Heart left ventricle (tissue), 16 donors: Measurements from ENCODE around the gene RBM14. TPM values are rescaled to one million over a fixed set of nuclear protein-coding genes. Genes with fewer than 3 reads are reported as not detected.

ENCODE experiments used
- ATAC-seq, 4 donors: fragments of 200-7000 bp; cut with Tn5 transposase; one replicate each; pipeline ENCODE4 v1.9.1; 2020 to 2022; ENCODE audit warnings: moderate library complexity in 4 of 4, mild to moderate bottlenecking in 3 of 4, moderate number of reproducible peaks in 1 of 4
- DNase-seq, 5 donors: peaks; one replicate each; pipeline ENCODE4 v3.0.0-alpha.2; 2020
- H3K27ac ChIP-seq, 12 donors: fragments of 200-600 bp; sonication (generic) in 4 of 12; one replicate each; pipeline versions ENCODE4 v1.5.0 to v1.8.0; 2016 to 2022; ENCODE audit warnings: mild to moderate bottlenecking in 2 of 12
- H3K27me3 ChIP-seq, 9 donors: fragments of 200-600 bp; sonication (generic) in 2 of 9; one replicate each; pipeline versions ENCODE4 v1.5.1 to v1.8.0; 2016 to 2022; ENCODE audit warnings: mild to moderate bottlenecking in 3 of 9
- H3K36me3 ChIP-seq, 9 donors: fragments of 200-600 bp; sonication (generic) in 2 of 9; one replicate each; pipeline versions ENCODE4 v1.5.0 to v1.8.0; 2018 to 2022; ENCODE audit warnings: mild to moderate bottlenecking in 2 of 9
- H3K4me1 ChIP-seq, 12 donors: fragments of 200-600 bp; sonication (generic) in 4 of 12; one replicate each; pipeline versions ENCODE4 v1.5.0 to v1.8.0; 2016 to 2022; ENCODE audit warnings: mild to moderate bottlenecking in 3 of 12
- H3K4me3 ChIP-seq, 12 donors: fragments of 200-600 bp; sonication (generic) in 4 of 12; one replicate each; pipeline versions ENCODE4 v1.5.0 to v1.8.0; 2017 to 2022; ENCODE audit warnings: mild to moderate bottlenecking in 9 of 12, moderate library complexity in 4 of 12
- H3K9me3 ChIP-seq, 12 donors: fragments of 200-600 bp; sonication (generic) in 4 of 12; one replicate each; pipeline versions ENCODE4 v1.5.0 to v1.8.0; 2016 to 2022; ENCODE audit warnings: mild to moderate bottlenecking in 1 of 12
- CTCF ChIP-seq, 12 donors: fragments of 200-600 bp; sonication (generic) in 4 of 12; IDR thresholded peaks; one replicate each; pipeline versions ENCODE4 v1.5.0 to v1.8.0; 2018 to 2022; ENCODE audit warnings: antibody characterized with exemption in 12 of 12, mild to moderate bottlenecking in 5 of 12
- POLR2A ChIP-seq, 2 donors: fragments of 450-650 bp; IDR thresholded peaks; one replicate each; pipeline ENCODE4 v1.6.1; 2017; ENCODE audit warnings: antibody characterized with exemption in 2 of 2, mild to moderate bottlenecking in 2 of 2, moderate library complexity in 2 of 2
- WGBS, 4 donors: extraction: QIAGEN DNeasy Blood & Tissue Kit in 2 of 4; methylation state at CpG; one replicate each; pipeline versions ENCODE4 v1.1.5 to v1.1.7; 2013 to 2018; 5-methylcytosine and 5-hydroxymethylcytosine counted together
- intact Hi-C, 10 donors: fragments of 100-400 bp; cut with DNase I; formaldehyde crosslinking; loops; one replicate each; pipeline versions ENCODE4 v1.11.1 to v1.14.2; 2022
- long read RNA-seq, 3 donors: library from polyadenylated mRNA; unstranded; transcript quantifications; one replicate each; pipeline ENCODE4 v2.0.0, GENCODE V29; 2020 to 2021
- polyA plus RNA-seq, 2 donors: library from polyadenylated mRNA; stranded (reverse); fragments of 200-250 nt; gene quantifications; one replicate each; pipeline ENCODE4 v1.2.3, GENCODE V29; 2013
- total RNA-seq, 9 donors: library from RNA; depleted of rRNA in 2 of 9; stranded (reverse); fragments of >200 nt in 2 of 9; fragmentation: NEBNext Ultra II Directional in 3 of 9; extraction: Animal tissue kit (Norgen Biotek cat#: 25700) in 3 of 9; gene quantifications; one replicate each; pipeline versions ENCODE4 v1.1.0 to v1.2.4, GENCODE V29; 2016 to 2023
- donor health status: ischemic (EF 13 %, LVEDD 7.1; RV severe dilation, severe dysfunction).
- donor health status: healthy with polysubstance abuse.
- donor health status: DM: no; HTN: yes; CAD: no.
- donor health status: DM: no; HTN: no; CAD: no.
- donor health status: ischemic (EF 25% LVEDD 6.9; RV normal size, moderate dysfunction).
- donor health status: ischemic (EF 25% LVEDD 5.7; RV mildly dilated, moderate dysfunction).
- donor health status: healthy.
- donor health status: DM: yes; HTN: yes; CAD: no.
- donor health status: ischemic (EF 35%, LVEDD 5.7; RV mildly dilated, moderate dysfunction).
- donor health status: nonischemic (EF 11% LVEDD 7.7; RV severe dilation, severe dysfunction).
- donor health status: DM: yes; HTN: yes; CAD: no.
- donor health status: PGD.
- donor health status: ischemic (EF 29% LVEDD 5.4; RV normal size, mild dysfunction).
- donor health status: nonischemic (EF 23%, LVEDD 6.1; RV moderate dilation, normal function).

Gene RBM14
- 10 to 100 TPM; 20.3 to 40.0 (median 30.6) TPM for total RNA-seq
- polyA plus RNA-seq: 10 to 100 TPM; 17.4 to 34.3 TPM
- long read RNA-seq, donor 1, transcript RBM14-201 (3 exons, 2,828 nt): major isoform, 8 of 16 reads
- long read RNA-seq, donor 1, partial matches to known transcripts: 8 of 16 reads
- long read RNA-seq, donor 1, other reads (novel, unspliced or antisense): 0 of 16 reads
- long read RNA-seq, donor 2, transcript RBM14-201 (3 exons, 2,828 nt): major isoform, 11 of 20 reads
- long read RNA-seq, donor 2, partial matches to known transcripts: 9 of 20 reads
- long read RNA-seq, donor 2, other reads (novel, unspliced or antisense): 0 of 20 reads
- long read RNA-seq, donor 3, transcript RBM14-201 (3 exons, 2,828 nt): major isoform, 8 of 16 reads
- long read RNA-seq, donor 3, partial matches to known transcripts: 7 of 16 reads
- long read RNA-seq, donor 3, other reads (novel, unspliced or antisense): 1 of 16 reads

GRCh38 chr11:66616379-66617154 lies at the start of gene RBM14:
Gene RBM14 (plus strand): TSS chr11:66616630. CDS start chr11:66616721, 91 bp downstream.
- DNase-seq (peak; percentile 99 to 100 (median 99)), ATAC-seq (peak; percentile 95 to 98 (median 98))
- Histone ChIP-seq H3K4me1 (peaks cover 2 to 49% (median 37%) of the 10 kb centered on the region in 12 donors), H3K27ac (peak within 1 kb of the TSS; percentile 62 to 98 (median 93)), H3K9me3 (no peaks in the 10 kb centered on the region), H3K27me3 (no peaks in the 10 kb centered on the region), H3K4me3 (peak within 1 kb of the TSS; percentile 75 to 98 (median 86)), H3K36me3 (peaks cover 0 to 12% (median 5%) of the 10 kb centered on the region in 9 donors)
- intact Hi-C loops: loop anchor here in 4 of 10 donors (1.0 to 5.0 kb wide), 6 partner anchors 22 to 341 kb away; partner anchors contain the start of genes RBM4 (in 2 of the 4), CCDC87 (in 1 of the 4), CCS (in 1 of the 4) and PC (in 1 of the 4)
- WGBS, 4 donors: 0% methylated on average over 39 to 90 of the region's 90 CpGs
- no peak for TF ChIP-seq CTCF (IDR thresholded peaks at IDR 0.05)
- peak; percentile 45 to 97 for TF ChIP-seq POLR2A (IDR thresholded peaks at IDR 0.05)

GRCh38 chr11:66567787-66568123 lies 48.7 kb upstream of the RBM14 start:
- no peak for ATAC-seq
- Histone ChIP-seq H3K27ac (peak overlapping the region in 5 of 12 donors; percentile 37 to 71 (median 47)), H3K4me1 (peaks cover 0 to 17% (median 12%) of the 10 kb centered on the region in 12 donors), H3K9me3 (no peaks in the 10 kb centered on the region), H3K4me3 (peak overlapping the region; percentile 53 to 94 (median 68)), H3K27me3 (peaks cover 0 to 6% (median 0%) of the 10 kb centered on the region in 9 donors), H3K36me3 (peaks cover 0 to 13% (median 0%) of the 10 kb centered on the region in 9 donors)
- no peak for DNase-seq
- intact Hi-C loops: loop anchor here in 1 of 10 donors (10.0 kb wide), 1 partner anchor 267 kb away; no protein-coding TSS in a partner anchor
- no peak for TF ChIP-seq CTCF (IDR thresholded peaks at IDR 0.05)
- TF ChIP-seq POLR2A (IDR thresholded peaks at IDR 0.05): no peak
- WGBS, 4 donors: 52 to 65% (median 59%) methylated on average over 9 to 15 of the region's 15 CpGs

- peak within 1 kb of the TSS in 7 of 12 donors; percentile 15 to 71 (median 43) for H3K27ac ChIP-seq
- ATAC-seq (peak; percentile 81 to 98 (median 97)), DNase-seq (peak; percentile 85 to 95 (median 87))
- intact Hi-C loops: loop anchor here in 1 of 10 donors (10.0 kb wide), 1 partner anchor 266 kb away; no protein-coding TSS in a partner anchor
- WGBS, 4 donors: 3 to 6% (median 5%) methylated on average over 43 to 77 of the region's 77 CpGs
- H3K27me3 ChIP-seq: peaks cover 0 to 6% (median 0%) of the 10 kb centered on the region in 9 donors
- peaks cover 0 to 13% (median 0%) of the 10 kb centered on the region in 9 donors for H3K36me3 ChIP-seq
- TF ChIP-seq CTCF (IDR thresholded peaks at IDR 0.05): no peak
- TF ChIP-seq POLR2A (IDR thresholded peaks at IDR 0.05): peak in 1 of 2 donors; percentile 57
- peak within 1 kb of the TSS; percentile 53 to 94 (median 68) for H3K4me3 ChIP-seq
- no peaks in the 10 kb centered on the region for H3K9me3 ChIP-seq
- H3K4me1 ChIP-seq: peaks cover 0 to 17% (median 12%) of the 10 kb centered on the region in 12 donors
Measured at GRCh38 chr11:66568124-66568916, 48.1 kb upstream of the RBM14 start, which contains the start of gene CTSF. Gene CTSF (minus strand): TSS chr11:66568606. CDS start chr11:66568486, 120 bp downstream.
